Measurements from ENCODE around the gene MARK4.

DNA sequence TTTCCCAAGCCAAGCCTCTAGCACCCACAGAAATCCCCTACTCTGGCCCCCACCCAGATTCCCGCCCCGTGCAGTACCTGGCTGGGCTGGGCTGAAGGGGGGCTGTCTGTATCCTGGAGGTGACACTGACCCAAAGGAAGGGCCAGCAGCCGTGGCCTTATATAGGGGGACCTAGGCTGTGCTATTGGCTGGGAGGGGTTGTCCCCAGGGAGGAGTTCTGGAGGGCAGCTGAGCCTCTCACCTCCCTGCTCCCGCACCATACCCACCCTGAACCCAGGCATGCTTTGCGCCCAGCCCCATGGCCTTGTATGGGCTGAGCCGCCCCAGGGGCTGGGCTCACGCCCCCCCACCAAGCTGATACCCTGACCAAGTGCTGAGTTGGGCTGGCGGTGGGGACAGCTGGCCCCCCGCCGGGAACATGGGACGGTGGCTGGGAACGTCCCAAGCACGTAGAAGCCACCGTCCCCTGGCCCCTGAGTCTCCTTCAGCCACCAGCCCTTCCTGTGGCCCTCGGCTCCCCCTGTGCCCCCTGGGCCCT lies 71.7 kb downstream of the MARK4 start, which contains the start of gene CKM:
- TF ChIP-seq CTCF (conservative IDR thresholded peaks at IDR 0.05) (no peak), EZH2 (IDR thresholded peaks at IDR 0.05; ENCODE audit: low read depth) (no peak)
